Muscle of arm (tissue), 12 donors: Measurements from ENCODE around the gene HOMER1. TPM values are rescaled to one million over a fixed set of nuclear protein-coding genes. Genes with fewer than 3 reads are reported as not detected.
A peak's percentile ranks its signal among the peaks of the same experiment; 100 is the strongest.
"Not testable (repeated sequence)": the region's sequence is repeated elsewhere in the genome, so short reads cannot be mapped to it uniquely, and the experiment has no call there.

Source experiments
- DNase-seq: peaks from one replicate; pipeline ENCODE4 v3.0.0-alpha.2; 2013
- polyA plus RNA-seq, 12 donors: library from polyadenylated mRNA; unstranded; fragments of 120-200 nt; gene quantifications; one replicate each; pipeline ENCODE4 v1.2.1, GENCODE V29; 2013; ENCODE audit not compliant: insufficient read length in 12 of 12

The HOMER1 gene
- polyA plus RNA-seq, 12 donors = 10.5 to 43.3 (median 34.3) TPM; not detected in 1

GRCh38 chr5:79430196-79430595 is 83.7 kb downstream of the HOMER1 start:
- no peak for DNase-seq

- no peak for DNase-seq
These were observed 90.6 kb downstream of the HOMER1 start for GRCh38 chr5:79423296-79423695.

- DNase-seq = no peak
These were observed 93.7 kb downstream of the HOMER1 start for GRCh38 chr5:79420248-79420647.

- no peak for DNase-seq
These were observed 95.7 kb downstream of the HOMER1 start for GRCh38 chr5:79418276-79418675.

GRCh38 chr5:79417495-79417894 is 96.4 kb downstream of the HOMER1 start:
- DNase-seq = no peak

- DNase-seq = peak; percentile 17
These were observed 97.4 kb downstream of the HOMER1 start for GRCh38 chr5:79416499-79416898.

- no peak for DNase-seq
These were observed 100.8 kb downstream of the HOMER1 start for GRCh38 chr5:79413112-79413511.

- no peak for DNase-seq
These were observed 105.9 kb downstream of the HOMER1 start for GRCh38 chr5:79408028-79408427.

- no peak for DNase-seq
These were observed 106.3 kb downstream of the HOMER1 start for GRCh38 chr5:79407591-79407990.

GRCh38 chr5:79401216-79401615 is 112.7 kb downstream of the HOMER1 start:
- no peak for DNase-seq

GRCh38 chr5:79399046-79399445 is 114.9 kb downstream of the HOMER1 start:
- DNase-seq = no peak

- no peak for DNase-seq
These were observed 116.9 kb downstream of the HOMER1 start for GRCh38 chr5:79397080-79397479.

- DNase-seq = no peak
These were observed 117.7 kb downstream of the HOMER1 start for GRCh38 chr5:79396265-79396664.

- no peak for DNase-seq
These were observed 118.6 kb downstream of the HOMER1 start for GRCh38 chr5:79395296-79395695.

- no peak for DNase-seq
These were observed 121.2 kb downstream of the HOMER1 start for GRCh38 chr5:79392776-79393175.

- no peak for DNase-seq
These were observed 127.3 kb downstream of the HOMER1 start for GRCh38 chr5:79386679-79387078.

- DNase-seq = not testable (repeated sequence)
These were observed 128.8 kb downstream of the HOMER1 start for GRCh38 chr5:79385126-79385525.

- DNase-seq = no peak
These were observed 135.3 kb downstream of the HOMER1 start for GRCh38 chr5:79378510-79379186.

- DNase-seq = peak; percentile 13
These were observed 156.5 kb downstream of the HOMER1 start for GRCh38 chr5:79357398-79357797.

GRCh38 chr5:79349881-79350280 is 164.1 kb downstream of the HOMER1 start:
- DNase-seq = no peak

GRCh38 chr5:79349047-79349446 is 164.9 kb downstream of the HOMER1 start:
- DNase-seq = no peak

- no peak for DNase-seq
These were observed 167.5 kb downstream of the HOMER1 start for GRCh38 chr5:79346420-79346824.

GRCh38 chr5:79333852-79334557 is 179.9 kb downstream of the HOMER1 start:
- no peak for DNase-seq

GRCh38 chr5:79330071-79330470 is 183.9 kb downstream of the HOMER1 start:
- no peak for DNase-seq
